A549 (cell line): ENCODE results near the gene ZSCAN30. TPM values are rescaled to one million over a fixed set of nuclear protein-coding genes. Genes with fewer than 3 reads are reported as not detected.

Experiments used
- ATAC-seq, 2 experiments: fragments of 200-7000 bp in 1 of 2; fragments of >200 bp in 1 of 2; cut with Nextera tagmentation in 1 of 2; cut with Tn5 transposase in 1 of 2; 3 replicates each; pipeline versions ENCODE4 v1.8.0 to v1.9.1; 2018 to 2020; ENCODE audit warnings: mild to moderate bottlenecking in 1 of 2, moderate library complexity in 1 of 2
- CTCF ChIA-PET: fragments of 300-600 bp; sonication (Branson Sonifier 250); formaldehyde crosslinking; extraction: SDS; loops from one replicate; lab custom pipeline; 2021; ENCODE audit warnings: antibody characterized with exemption, inconsistent platforms; lab: Yijun Ruan, JAX
- POLR2A ChIA-PET: fragments of 350-600 bp; formaldehyde crosslinking; extraction: SDS; loops from one replicate; lab custom pipeline; 2021; ENCODE audit warnings: antibody characterized with exemption, inconsistent platforms; lab: Yijun Ruan, JAX
- DNase-seq, 2 experiments: peaks; one replicate each; pipeline versions ENCODE4 v3.0.0 to v3.0.0-alpha.2; 2011 to 2016; ENCODE audit warnings: low read depth in 1 of 2, low spot score in 1 of 2
- FAIRE-seq: peaks from 2 replicates; lab custom pipeline; 2011; peaks lifted over from hg19 to GRCh38; lab: Jason Lieb, UNC
- H3K27ac ChIP-seq, 2 experiments: fragments of >200 bp; sonication (Bioruptor Twin); formaldehyde crosslinking; 3 replicates each; pipeline ENCODE4 v1.5.1; 2016 to 2017
- H3K4me1 ChIP-seq: fragments of >200 bp; sonication (Bioruptor Twin); formaldehyde crosslinking; 3 replicates; pipeline ENCODE4 v1.6.1; 2016
- H3K4me2 ChIP-seq: fragments of >200 bp; sonication (Bioruptor Twin); formaldehyde crosslinking; 3 replicates; pipeline ENCODE4 v1.6.1; 2016
- H3K4me3 ChIP-seq: fragments of >200 bp; sonication (Bioruptor Twin); formaldehyde crosslinking; 3 replicates; pipeline ENCODE4 v1.5.1; 2016
- H3K9me3 ChIP-seq: fragments of >200 bp; sonication (Bioruptor Twin); formaldehyde crosslinking; 3 replicates; pipeline ENCODE4 v1.6.1; 2016
- ATOH8 ChIP-seq: fragments of 250-450 bp; sonication (Bioruptor Pico); IDR thresholded peaks from 2 replicates; pipeline ENCODE4 v1.5.0; 2020; ENCODE audit warnings: low read depth, mild to moderate bottlenecking, moderate library complexity
- BHLHE40 ChIP-seq: IDR thresholded peaks from 2 replicates; pipeline ENCODE4 v1.6.1; 2012; ENCODE audit warnings: low read depth, low read length, inconsistent platforms
- CEBPB ChIP-seq, 2 experiments: fragments of >200 bp in 1 of 2; sonication (Bioruptor Twin) in 1 of 2; formaldehyde crosslinking in 1 of 2; IDR thresholded peaks; 2 replicates each; pipeline ENCODE4 v1.6.1; 2012 to 2016
- CHD4 ChIP-seq: fragments of 200-600 bp; sonication (generic); IDR thresholded peaks from 2 replicates; pipeline ENCODE4 v1.6.1; 2016; ENCODE audit warnings: antibody characterized with exemption, mild to moderate bottlenecking, borderline replicate concordance
- CTCF ChIP-seq: fragments of >200 bp; sonication (Bioruptor Twin); formaldehyde crosslinking; IDR thresholded peaks from 3 replicates; pipeline ENCODE4 v1.5.1; 2016
- EHF ChIP-seq: fragments of 250-450 bp; sonication (Bioruptor Pico); IDR thresholded peaks from 2 replicates; pipeline ENCODE4 v1.5.0; 2020; ENCODE audit warnings: mild to moderate bottlenecking
- EHMT2 ChIP-seq: fragments of 200-600 bp; sonication (generic); IDR thresholded peaks from 2 replicates; pipeline ENCODE4 v1.6.1; 2016; ENCODE audit warnings: antibody characterized with exemption, low read depth, mild to moderate bottlenecking, moderate library complexity
- ELK1 ChIP-seq: fragments of 150-350 bp; IDR thresholded peaks from 2 replicates; pipeline ENCODE4 v1.6.1; 2014; ENCODE audit warnings: low read depth, mild to moderate bottlenecking, low read length
- FOSL2 ChIP-seq, 2 experiments: fragments of 450-650 bp in 1 of 2; fragments of >200 bp in 1 of 2; sonication (Bioruptor Twin) in 1 of 2; formaldehyde crosslinking; IDR thresholded peaks; 2 replicates each; pipeline versions ENCODE4 v1.5.0 to v1.6.1; 2016 to 2020; ENCODE audit warnings: mild to moderate bottlenecking in 1 of 2, moderate library complexity in 1 of 2
- FOXS1 ChIP-seq: fragments of 250-450 bp; sonication (Bioruptor Pico); IDR thresholded peaks from 2 replicates; pipeline ENCODE4 v1.5.0; 2020; ENCODE audit warnings: mild to moderate bottlenecking, moderate library complexity
- GATA3 ChIP-seq: IDR thresholded peaks from 2 replicates; pipeline ENCODE4 v1.6.1; 2012; ENCODE audit warnings: borderline replicate concordance
- HDAC2 ChIP-seq: fragments of 200-600 bp; sonication (generic); IDR thresholded peaks from 2 replicates; pipeline ENCODE4 v1.6.1; 2016
- HEYL ChIP-seq: fragments of 250-450 bp; sonication (Bioruptor Pico); IDR thresholded peaks from 2 replicates; pipeline ENCODE4 v1.8.0; 2021; ENCODE audit warnings: mild to moderate bottlenecking, moderate library complexity
- KDM5A ChIP-seq: fragments of 200-600 bp; sonication (generic); IDR thresholded peaks from 2 replicates; pipeline ENCODE4 v1.6.1; 2016; ENCODE audit warnings: antibody characterized with exemption, mild to moderate bottlenecking
- MAFK ChIP-seq: fragments of 450-650 bp; IDR thresholded peaks from 2 replicates; pipeline ENCODE4 v1.6.1; 2014; ENCODE audit not compliant: partially characterized antibody
- NPAS2 ChIP-seq: fragments of 250-450 bp; sonication (Bioruptor Pico); IDR thresholded peaks from 2 replicates; pipeline ENCODE4 v1.8.0; 2022; ENCODE audit warnings: mild to moderate bottlenecking, moderate library complexity, borderline replicate concordance
- RAD21 ChIP-seq, 2 experiments: fragments of >200 bp in 1 of 2; sonication (Bioruptor Twin) in 1 of 2; formaldehyde crosslinking in 1 of 2; IDR thresholded peaks in 1 of 2; conservative IDR thresholded peaks in 1 of 2; 2 replicates in 1 of 2; 3 replicates in 1 of 2; pipeline ENCODE4 v1.6.1; 2012 to 2018; ENCODE audit warnings: inconsistent platforms in 1 of 2
- RCOR1 ChIP-seq: fragments of 150-350 bp; IDR thresholded peaks from 2 replicates; pipeline ENCODE4 v1.6.1; 2014; ENCODE audit warnings: antibody characterized with exemption, low read length, low read depth
- RFX5 ChIP-seq: fragments of 450-650 bp; IDR thresholded peaks from 2 replicates; pipeline ENCODE4 v1.7.1; 2014; ENCODE audit warnings: antibody characterized with exemption, mild to moderate bottlenecking, moderate library complexity
- SMC3 ChIP-seq: fragments of >200 bp; sonication (Bioruptor Twin); formaldehyde crosslinking; IDR thresholded peaks from 3 replicates; pipeline ENCODE4 v1.6.1; 2018; ENCODE audit warnings: inconsistent platforms
- TP53 ChIP-seq: fragments of 250-450 bp; sonication (Bioruptor Pico); IDR thresholded peaks from 2 replicates; pipeline ENCODE4 v1.5.0; 2021; ENCODE audit warnings: mild to moderate bottlenecking, moderate library complexity
- USF2 ChIP-seq: fragments of 450-650 bp; IDR thresholded peaks from 2 replicates; pipeline ENCODE4 v1.6.1; 2014; ENCODE audit warnings: antibody characterized with exemption
- ZNF302 ChIP-seq: fragments of 250-450 bp; sonication (Bioruptor Pico); IDR thresholded peaks from 2 replicates; pipeline ENCODE4 v1.9.0; 2021; ENCODE audit warnings: inconsistent platforms, mild to moderate bottlenecking, moderate library complexity
- WGBS: methylation state at CpG from one replicate; pipeline ENCODE4 v1.1.6; 2017; ENCODE audit errors: missing lambda C conversion rate; 5-methylcytosine and 5-hydroxymethylcytosine counted together
- polyA plus RNA-seq, 4 experiments: library from polyadenylated mRNA; depleted of rRNA in 3 of 4; stranded (reverse); fragments of >200 nt; fragmentation: RNase III in 1 of 4; extraction: RNeasy Plus Mini Kit Qiagen cat#74134 plus additional on column Dnase treatment in 1 of 4; gene quantifications; 2 replicates in 3 of 4; 3 replicates in 1 of 4; pipeline ENCODE4 v1.2.3, GENCODE V29; 2011 to 2017

The ZSCAN30 gene
- polyA plus RNA-seq, 2 of the 4 experiments (the other 2 are of a cell fraction) = 2.9 to 3.0 TPM

- FAIRE-seq = no peak
- Histone ChIP-seq H3K27ac (no peak overlapping the region), H3K9me3 (peaks cover 29% of the 10 kb centered on the region), H3K4me2 (no peak overlapping the region), H3K4me1 (no peaks in the 10 kb centered on the region), H3K4me3 (no peak overlapping the region)
- ChIA-PET CTCF (no interaction called here), POLR2A (no interaction called here)
- TF ChIP-seq BHLHE40 (no peak), RFX5 (no peak)
- ATAC-seq = no peak
- WGBS = 90% methylated on average over 1 of the region's 1 CpG
- DNase-seq = no peak
These were observed 50.7 kb downstream of the ZSCAN30 start for GRCh38 chr18:35239314-35239713.

- CTCF ChIA-PET = no interaction called here
- FAIRE-seq = no peak
- no peak overlapping the region for H3K4me3 ChIP-seq
- WGBS = 96% methylated on average over 1 of the region's 1 CpG
- TF ChIP-seq CEBPB (IDR thresholded peaks at IDR 0.05) (no peak), KDM5A (no peak), FOXS1 (CRISPR knock-in tag) (no peak), ZNF302 (CRISPR knock-in tag) (no peak)
- DNase-seq = no peak
- H3K27ac ChIP-seq = no peak overlapping the region
- ATAC-seq = no peak
- H3K4me1 ChIP-seq = no peaks in the 10 kb centered on the region
- peaks cover 4% of the 10 kb centered on the region; the same call in 2 of the 3 replicates for H3K9me3 ChIP-seq
- POLR2A ChIA-PET = no interaction called here
- no peak overlapping the region for H3K4me2 ChIP-seq
These were observed 53.3 kb downstream of the ZSCAN30 start for GRCh38 chr18:35236571-35237363.

GRCh38 chr18:35231052-35231451 lies 59.0 kb downstream of the ZSCAN30 start:
- ChIA-PET POLR2A (no interaction called here), CTCF (interaction anchor here (0.6 to 1.5 kb wide), 4 partner anchors 15 to 438 kb away, joined by 3 to 4 read pairs (median 3); no protein-coding TSS in a partner anchor)
- ATAC-seq (peak in 1 of 2 experiments; percentile 73; a peak in 3 of 6 replicates), DNase-seq (peak; percentile 25 to 69), FAIRE-seq (no peak)
- Histone ChIP-seq H3K4me3 (no peak overlapping the region), H3K9me3 (no peaks in the 10 kb centered on the region), H3K27ac (no peak overlapping the region), H3K4me2 (peak overlapping the region; percentile 70), H3K4me1 (no peaks in the 10 kb centered on the region)
- WGBS = 3% methylated on average over 6 of the region's 6 CpGs
- no peak for TF ChIP-seq USF2
- TF ChIP-seq RAD21 (conservative IDR thresholded peaks at IDR 0.05 in 1 of 2, IDR thresholded peaks at IDR 0.05 in 1 of 2) = peak; percentile 70 to 80
- TF ChIP-seq SMC3 = peak; percentile 52; the same call in 2 of the 3 replicates
- TF ChIP-seq CTCF = peak; percentile 69

GRCh38 chr18:35227254-35227653 lies 62.8 kb downstream of the ZSCAN30 start:
- CTCF ChIA-PET = no interaction called here
- TF ChIP-seq EHF (CRISPR knock-in tag) (no peak), HEYL (CRISPR knock-in tag) (no peak), CHD4 (no peak), SMC3 (no peak), RFX5 (no peak), FOSL2 (IDR thresholded peaks at IDR 0.05) (no peak), FOSL2 (CRISPR knock-in tag; IDR thresholded peaks at IDR 0.05) (no peak), KDM5A (no peak), HDAC2 (no peak), NPAS2 (CRISPR knock-in tag) (no peak), ELK1 (no peak), ATOH8 (CRISPR knock-in tag) (no peak), GATA3 (no peak), RCOR1 (no peak), EHMT2 (no peak), TP53 (CRISPR knock-in tag) (no peak), MAFK (no peak)
- 0% methylated on average over 1 of the region's 1 CpG for WGBS
- FAIRE-seq = no peak
- Histone ChIP-seq H3K4me3 (no peak overlapping the region), H3K9me3 (no peaks in the 10 kb centered on the region), H3K4me2 (no peak overlapping the region), H3K27ac (no peak overlapping the region), H3K4me1 (no peaks in the 10 kb centered on the region)
- no peak for DNase-seq
- POLR2A ChIA-PET = no interaction called here
- ATAC-seq = no peak
